Nephron progenitor cell (in vitro differentiated cells): ENCODE measurements around the gene DOCK6.

Experiments used
- DNase-seq: peaks from one replicate; pipeline ENCODE4 v3.0.0; 2021
- H3K27ac Mint-ChIP-seq: 2 replicates; pipeline ENCODE4 v1.8.0; 2021; ENCODE audit warnings: mild to moderate bottlenecking, moderate library complexity, mixed read lengths
- H3K27me3 Mint-ChIP-seq: 2 replicates; pipeline ENCODE4 v1.8.0; 2021; ENCODE audit warnings: mild to moderate bottlenecking, low read depth, mixed read lengths; ENCODE audit not compliant: poor library complexity
- H3K36me3 Mint-ChIP-seq: 2 replicates; pipeline ENCODE4 v1.8.0; 2021; ENCODE audit warnings: low read depth, mixed read lengths
- H3K4me1 Mint-ChIP-seq: 2 replicates; pipeline ENCODE4 v1.8.0; 2021; ENCODE audit warnings: mixed read lengths
- H3K4me3 Mint-ChIP-seq: 2 replicates; pipeline ENCODE4 v1.8.0; 2021; ENCODE audit warnings: mild to moderate bottlenecking, moderate library complexity, mixed read lengths
- H3K9me3 Mint-ChIP-seq: 2 replicates; pipeline ENCODE4 v1.8.0; 2021; ENCODE audit warnings: mild to moderate bottlenecking, moderate library complexity, mixed read lengths
- TF ChIP-seq, protein P1 (sequence below): fragments of 200-600 bp; sonication (generic); IDR thresholded peaks from 2 replicates; pipeline ENCODE4 v1.5.0; 2021; ENCODE audit warnings: antibody characterized with exemption

The DOCK6 gene

DNA sequence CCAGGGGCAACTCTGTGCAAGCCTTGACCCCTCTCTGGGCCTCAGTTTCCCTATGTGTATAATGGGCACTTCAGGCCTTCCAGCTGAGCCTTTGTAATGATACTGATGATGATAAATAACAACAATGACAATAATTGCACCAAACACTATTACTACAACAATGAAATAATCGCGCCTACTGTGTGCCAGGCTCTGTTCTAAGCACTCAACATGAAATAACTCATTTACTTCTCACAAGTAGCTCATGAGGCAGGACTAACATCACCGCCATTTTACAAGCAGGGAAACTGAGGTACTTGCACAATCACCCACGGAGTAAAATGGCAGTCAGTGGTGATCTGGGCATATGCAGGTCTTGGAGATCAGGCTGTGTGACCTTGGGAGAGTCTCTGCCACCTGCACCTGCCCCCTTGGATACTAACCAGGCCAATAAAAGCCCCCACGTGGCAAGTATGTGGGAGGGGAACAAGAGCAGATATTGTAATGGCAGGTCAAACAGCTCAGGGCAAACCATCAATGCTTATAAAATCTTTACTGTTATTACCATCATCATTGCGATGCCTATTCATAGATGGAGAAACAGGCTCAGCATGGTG is 23.4 kb downstream of the DOCK6 start:
- peaks cover 31% of the 10 kb centered on the region for H3K36me3 Mint-ChIP-seq
- TF ChIP-seq, protein P1, sequence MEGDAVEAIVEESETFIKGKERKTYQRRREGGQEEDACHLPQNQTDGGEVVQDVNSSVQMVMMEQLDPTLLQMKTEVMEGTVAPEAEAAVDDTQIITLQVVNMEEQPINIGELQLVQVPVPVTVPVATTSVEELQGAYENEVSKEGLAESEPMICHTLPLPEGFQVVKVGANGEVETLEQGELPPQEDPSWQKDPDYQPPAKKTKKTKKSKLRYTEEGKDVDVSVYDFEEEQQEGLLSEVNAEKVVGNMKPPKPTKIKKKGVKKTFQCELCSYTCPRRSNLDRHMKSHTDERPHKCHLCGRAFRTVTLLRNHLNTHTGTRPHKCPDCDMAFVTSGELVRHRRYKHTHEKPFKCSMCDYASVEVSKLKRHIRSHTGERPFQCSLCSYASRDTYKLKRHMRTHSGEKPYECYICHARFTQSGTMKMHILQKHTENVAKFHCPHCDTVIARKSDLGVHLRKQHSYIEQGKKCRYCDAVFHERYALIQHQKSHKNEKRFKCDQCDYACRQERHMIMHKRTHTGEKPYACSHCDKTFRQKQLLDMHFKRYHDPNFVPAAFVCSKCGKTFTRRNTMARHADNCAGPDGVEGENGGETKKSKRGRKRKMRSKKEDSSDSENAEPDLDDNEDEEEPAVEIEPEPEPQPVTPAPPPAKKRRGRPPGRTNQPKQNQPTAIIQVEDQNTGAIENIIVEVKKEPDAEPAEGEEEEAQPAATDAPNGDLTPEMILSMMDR, result no peak
- H3K27me3 Mint-ChIP-seq, result peaks cover 2% of the 10 kb centered on the region
- H3K27ac Mint-ChIP-seq, result no peak overlapping the region
- peaks cover 16% of the 10 kb centered on the region for H3K4me1 Mint-ChIP-seq
- H3K4me3 Mint-ChIP-seq, result no peak overlapping the region
- no peak for DNase-seq
- H3K9me3 Mint-ChIP-seq, result no peaks in the 10 kb centered on the region

DNA sequence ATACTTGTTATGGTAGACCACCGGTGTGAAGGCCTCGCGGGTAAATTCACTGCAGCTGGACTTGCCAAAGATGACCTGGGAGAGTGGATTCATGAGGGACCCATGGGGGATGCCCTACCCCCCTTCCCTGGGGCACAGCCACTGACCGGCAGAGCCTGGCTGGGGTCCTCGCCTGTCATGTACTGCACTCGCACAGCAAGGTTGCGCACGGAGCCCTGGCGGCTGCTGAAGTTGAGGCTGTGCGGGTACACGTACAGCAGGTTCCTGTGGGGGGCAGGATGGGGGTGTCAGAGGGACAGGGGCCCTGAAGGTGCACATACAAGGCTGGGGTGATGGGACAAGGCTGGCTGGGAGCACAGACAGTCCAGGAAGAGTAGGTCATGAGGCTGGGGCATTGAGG is 24.3 kb downstream of the DOCK6 start:
- DNase-seq, result no peak
- Mint-ChIP-seq H3K4me3 (no peak overlapping the region), H3K36me3 (peaks cover 32% of the 10 kb centered on the region), H3K9me3 (no peaks in the 10 kb centered on the region), H3K27me3 (peaks cover 2% of the 10 kb centered on the region), H3K4me1 (peaks cover 12% of the 10 kb centered on the region), H3K27ac (no peak overlapping the region)
- TF ChIP-seq, protein P1, result no peak

DNA sequence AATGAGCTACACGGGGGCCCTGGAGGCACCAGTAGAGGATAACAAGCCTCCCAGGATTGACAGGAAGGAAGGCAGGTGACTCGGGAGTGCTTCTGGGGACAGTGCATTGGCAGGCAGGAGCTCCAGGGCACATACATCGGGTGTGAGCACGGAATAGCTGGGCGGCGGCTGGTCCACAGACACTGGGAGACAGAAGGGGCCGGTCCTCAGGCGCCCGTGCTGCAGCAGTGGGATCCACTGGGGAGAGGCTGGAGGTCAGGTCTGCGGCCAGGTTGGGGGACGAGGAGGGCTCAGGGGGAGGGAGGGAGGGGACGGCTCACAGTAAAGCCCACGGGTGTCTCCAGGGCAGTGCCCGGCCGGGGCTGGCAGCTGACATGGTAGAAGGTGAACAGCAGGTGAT is 25.0 kb downstream of the DOCK6 start:
- DNase-seq, result no peak
- TF ChIP-seq, protein P1, result no peak
- peaks cover 31% of the 10 kb centered on the region for H3K36me3 Mint-ChIP-seq
- H3K9me3 Mint-ChIP-seq, result no peaks in the 10 kb centered on the region
- peaks cover 2% of the 10 kb centered on the region for H3K27me3 Mint-ChIP-seq
- H3K4me1 Mint-ChIP-seq, result peaks cover 8% of the 10 kb centered on the region
- no peak overlapping the region for H3K27ac Mint-ChIP-seq
- no peak overlapping the region for H3K4me3 Mint-ChIP-seq

DNA sequence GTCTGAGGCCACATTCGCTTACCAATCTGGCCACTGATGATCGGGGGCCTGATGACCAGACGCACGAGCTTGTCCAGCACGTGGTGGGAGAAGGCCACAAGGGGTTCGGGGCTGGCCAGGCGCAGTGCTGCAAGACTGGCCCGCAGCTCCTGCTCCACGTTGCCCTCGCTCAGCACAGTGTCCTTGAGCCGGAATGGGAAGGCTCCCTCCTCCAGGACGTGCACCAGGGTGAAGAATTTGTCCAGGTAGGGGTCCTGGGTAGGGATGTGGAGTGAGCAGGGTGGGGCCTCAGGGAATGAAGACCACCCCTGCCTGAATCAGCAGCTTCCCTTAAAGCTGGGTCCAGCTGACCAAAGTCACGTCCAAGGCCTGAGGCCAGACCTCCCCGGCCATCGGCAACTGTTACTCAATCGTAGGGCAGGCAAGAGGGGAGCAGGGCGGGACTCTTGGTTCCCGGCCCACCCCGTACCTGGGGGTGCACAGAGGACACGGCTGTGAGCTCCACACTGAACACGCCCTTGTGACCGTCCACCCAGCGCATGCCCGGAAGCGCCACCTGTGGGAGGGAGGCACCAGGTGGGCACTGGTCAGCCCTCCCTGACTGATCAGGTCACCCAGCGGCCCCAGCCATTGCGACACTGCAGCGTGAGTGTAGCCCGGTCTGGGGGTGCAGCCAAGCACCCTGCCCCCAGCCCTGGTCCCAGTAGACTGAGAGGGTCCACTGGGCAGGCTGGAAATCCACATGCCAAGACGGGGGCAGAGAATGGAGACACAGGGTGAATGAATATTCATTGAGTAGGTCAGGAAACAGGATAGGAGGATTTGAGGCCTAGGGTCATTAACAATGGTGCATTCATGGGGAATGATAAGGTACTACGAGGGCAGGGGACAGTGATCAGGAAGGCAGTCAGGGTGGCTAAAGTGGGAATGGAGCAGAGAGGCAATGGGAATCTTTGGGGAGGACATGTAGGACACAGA is 25.7 kb downstream of the DOCK6 start:
- Mint-ChIP-seq H3K9me3 (no peaks in the 10 kb centered on the region), H3K27me3 (no peaks in the 10 kb centered on the region), H3K4me3 (no peak overlapping the region), H3K27ac (no peak overlapping the region), H3K36me3 (peaks cover 26% of the 10 kb centered on the region), H3K4me1 (peaks cover 3% of the 10 kb centered on the region)
- TF ChIP-seq, protein P1, result no peak
- DNase-seq, result no peak

DNA sequence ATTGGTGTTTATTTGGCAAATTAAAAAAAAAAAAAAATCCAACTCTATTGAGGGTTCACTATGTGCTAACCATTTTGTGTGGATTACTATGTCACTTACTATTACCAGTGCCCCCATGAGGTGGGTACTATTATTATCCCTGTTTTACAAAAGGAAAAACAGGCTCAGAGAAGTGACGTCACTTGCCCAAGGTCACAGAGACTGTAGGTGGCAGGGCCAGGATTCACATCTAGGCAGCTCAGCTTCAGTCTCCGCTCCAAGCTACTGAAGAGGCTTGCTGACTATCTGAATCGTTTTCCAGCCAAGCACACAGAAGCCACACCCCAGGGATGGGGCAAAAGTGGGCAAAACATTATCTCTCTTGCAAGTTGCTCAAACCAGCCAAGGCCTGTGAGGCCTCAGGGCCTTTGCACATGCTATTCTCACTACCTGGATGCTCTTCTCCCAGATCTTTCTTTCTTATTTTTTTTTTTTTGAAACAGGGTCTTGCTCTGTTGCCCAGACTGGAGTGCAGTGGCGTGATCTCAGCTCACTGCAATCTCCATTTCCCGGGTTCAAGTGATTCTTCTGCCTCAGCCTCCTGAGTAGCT is 27.7 kb downstream of the DOCK6 start:
- Mint-ChIP-seq H3K27me3 (peaks cover 2% of the 10 kb centered on the region), H3K4me3 (no peak overlapping the region), H3K27ac (no peak overlapping the region), H3K36me3 (peaks cover 26% of the 10 kb centered on the region), H3K4me1 (no peaks in the 10 kb centered on the region), H3K9me3 (no peaks in the 10 kb centered on the region)
- TF ChIP-seq, protein P1, result no peak
- DNase-seq, result no peak
